GM20000 (cell line): Measurements from ENCODE around the gene TNNC1.

Experiments used
- DNase-seq: peaks from one replicate; pipeline ENCODE4 v3.0.0; 2012; ENCODE audit warnings: low spot score
- CTCF ChIP-seq: IDR thresholded peaks from 2 replicates; pipeline ENCODE4 v1.5.1; 2012; ENCODE audit warnings: mild to moderate bottlenecking, control low read depth; ENCODE audit errors: extremely low read depth, missing control alignments

The TNNC1 gene

GRCh38 chr3:52440249-52440551, 13.6 kb downstream of the TNNC1 start:
- DNase-seq: no peak
- no peak for TF ChIP-seq CTCF

GRCh38 chr3:52439426-52440248, 14.2 kb downstream of the TNNC1 start:
- DNase-seq: no peak
- no peak for TF ChIP-seq CTCF

DNA sequence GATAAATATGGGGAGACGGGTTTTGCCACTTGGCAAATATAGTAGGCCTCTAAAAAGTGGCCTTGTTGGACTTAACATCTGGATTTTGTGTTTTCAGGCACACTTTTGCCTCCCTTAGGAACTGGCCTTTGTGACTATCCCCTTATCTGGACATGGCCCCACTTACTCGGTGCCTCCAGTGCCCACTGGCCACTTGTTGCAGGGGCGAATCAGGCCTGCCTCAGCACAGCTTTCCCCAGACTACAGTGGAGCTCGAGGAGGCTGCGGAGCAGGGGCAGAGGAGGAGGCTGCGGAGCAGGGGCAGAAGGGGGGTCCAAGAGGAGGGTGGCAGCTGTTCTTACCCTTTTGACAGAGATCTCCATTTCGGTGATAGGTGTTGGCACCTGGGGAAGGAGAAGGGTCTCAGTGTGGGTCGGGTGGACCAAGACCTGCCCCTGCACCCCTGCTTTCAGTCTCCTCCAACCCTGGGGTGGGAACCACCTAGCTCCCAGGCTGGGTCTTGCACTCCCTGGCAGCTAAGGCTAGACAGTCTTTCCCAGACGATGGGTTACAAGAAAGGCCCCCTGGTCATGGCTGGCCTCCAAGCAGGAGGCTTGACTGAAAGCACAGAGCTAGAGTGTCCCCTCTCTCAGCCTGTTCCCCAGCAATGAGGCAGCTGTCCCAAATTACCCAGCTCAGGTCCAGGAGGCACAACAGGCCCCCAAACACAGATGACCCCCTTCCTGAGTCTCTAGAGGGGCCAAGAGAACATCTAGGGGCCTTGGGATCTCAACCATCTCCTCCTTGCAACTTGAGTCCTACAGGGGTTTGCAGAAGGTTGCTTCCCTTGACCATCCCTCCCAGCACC, 15.0 kb downstream of the TNNC1 start:
- no peak for TF ChIP-seq CTCF
- no peak for DNase-seq

DNA sequence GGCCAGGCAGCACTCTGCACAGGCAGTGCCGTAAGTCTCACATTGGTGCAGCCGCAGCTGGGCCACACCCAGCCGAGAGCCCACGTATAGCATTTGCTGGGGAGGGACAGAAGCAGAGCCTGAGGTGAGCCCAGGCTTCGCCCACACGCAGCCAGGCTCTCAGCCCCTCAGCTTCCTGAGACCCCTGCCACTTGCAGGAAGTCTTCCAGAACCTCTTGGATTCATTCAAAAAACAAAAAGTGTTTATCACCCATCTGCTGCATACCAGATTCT, 15.8 kb downstream of the TNNC1 start:
- no peak for TF ChIP-seq CTCF
- DNase-seq: no peak

- no peak for TF ChIP-seq CTCF
Observed at GRCh38 chr3:52437326-52438103, 16.3 kb downstream of the TNNC1 start.

GRCh38 chr3:52436500-52437149, 17.2 kb downstream of the TNNC1 start:
- DNase-seq: no peak
- no peak for TF ChIP-seq CTCF

More at GRCh38 chr3:52437326-52438103, 16.3 kb downstream of the TNNC1 start:
- DNase-seq: no peak
